Tibial nerve (tissue), 3 donors: ENCODE results near the gene SLC38A10.

Experiments
- POLR2A ChIP-seq, 2 donors: fragments of 450-650 bp; IDR thresholded peaks; one replicate each; pipeline ENCODE4 v1.6.1; 2017; ENCODE audit warnings: antibody characterized with exemption in 2 of 2, mild to moderate bottlenecking in 2 of 2, moderate library complexity in 2 of 2
- TF ChIP-seq, protein P1 (sequence below), 5 experiments: fragments of 200-600 bp in 3 of 5; fragments of 450-650 bp in 2 of 5; sonication (generic) in 3 of 5; IDR thresholded peaks; one replicate each; pipeline ENCODE4 v1.5.1; 2016 to 2019; ENCODE audit warnings: antibody characterized with exemption in 5 of 5, mild to moderate bottlenecking in 3 of 5, moderate library complexity in 2 of 5

DNA sequence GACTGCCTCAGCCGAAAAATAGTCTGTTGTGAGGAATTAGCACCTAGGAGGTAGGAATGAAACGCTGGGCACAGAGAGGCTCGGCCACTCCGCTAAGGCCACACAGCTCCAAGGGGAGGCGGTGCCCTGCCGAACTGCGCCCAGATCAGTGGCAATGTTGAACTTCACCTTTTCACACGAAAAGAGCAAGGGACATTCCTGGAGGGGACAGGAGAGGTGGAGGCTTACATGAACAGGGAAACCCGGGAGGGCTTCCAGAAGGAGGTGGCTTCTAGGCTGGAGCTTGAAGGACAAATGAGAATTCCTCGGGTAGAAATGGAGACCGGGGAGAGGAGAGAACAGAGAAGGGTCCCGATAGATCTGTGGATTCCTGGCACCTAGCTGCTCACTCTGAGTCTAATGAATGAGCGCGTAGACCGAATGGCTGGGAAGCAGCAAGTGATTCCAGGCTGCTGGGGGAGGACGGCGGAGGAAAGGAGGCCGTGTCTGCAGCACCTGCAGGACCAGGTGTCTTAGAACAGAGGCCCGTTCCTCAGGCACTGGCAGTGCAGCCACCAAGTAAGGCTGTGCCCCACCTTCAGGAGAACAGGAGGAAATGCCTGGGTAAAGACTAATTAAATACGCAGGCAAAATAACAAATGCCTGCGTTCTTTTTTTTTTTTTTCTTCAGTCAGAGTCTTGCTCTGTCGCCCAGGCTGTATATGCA is 722 bp upstream of the SLC38A10 start:
- TF ChIP-seq, protein P1, sequence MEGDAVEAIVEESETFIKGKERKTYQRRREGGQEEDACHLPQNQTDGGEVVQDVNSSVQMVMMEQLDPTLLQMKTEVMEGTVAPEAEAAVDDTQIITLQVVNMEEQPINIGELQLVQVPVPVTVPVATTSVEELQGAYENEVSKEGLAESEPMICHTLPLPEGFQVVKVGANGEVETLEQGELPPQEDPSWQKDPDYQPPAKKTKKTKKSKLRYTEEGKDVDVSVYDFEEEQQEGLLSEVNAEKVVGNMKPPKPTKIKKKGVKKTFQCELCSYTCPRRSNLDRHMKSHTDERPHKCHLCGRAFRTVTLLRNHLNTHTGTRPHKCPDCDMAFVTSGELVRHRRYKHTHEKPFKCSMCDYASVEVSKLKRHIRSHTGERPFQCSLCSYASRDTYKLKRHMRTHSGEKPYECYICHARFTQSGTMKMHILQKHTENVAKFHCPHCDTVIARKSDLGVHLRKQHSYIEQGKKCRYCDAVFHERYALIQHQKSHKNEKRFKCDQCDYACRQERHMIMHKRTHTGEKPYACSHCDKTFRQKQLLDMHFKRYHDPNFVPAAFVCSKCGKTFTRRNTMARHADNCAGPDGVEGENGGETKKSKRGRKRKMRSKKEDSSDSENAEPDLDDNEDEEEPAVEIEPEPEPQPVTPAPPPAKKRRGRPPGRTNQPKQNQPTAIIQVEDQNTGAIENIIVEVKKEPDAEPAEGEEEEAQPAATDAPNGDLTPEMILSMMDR (IDR thresholded peaks at IDR 0.05): peak in 4 of 5 experiments; percentile 17 to 37 (median 26)
- TF ChIP-seq POLR2A (IDR thresholded peaks at IDR 0.05): no peak
